GM19023 (cell line): ENCODE results near the gene MED26.
"Not testable (repeated sequence)": the region's sequence is repeated elsewhere in the genome, so short reads cannot be mapped to it uniquely, and the experiment has no call there.

ENCODE experiments used
- ATAC-seq: cut with Tn5 transposase; IDR thresholded peaks from one replicate; pipeline ENCODE4 v1.9.1; 2021; ENCODE audit warnings: mild to moderate bottlenecking, moderate library complexity; ENCODE audit not compliant: unreplicated experiment

The MED26 gene, protein sequence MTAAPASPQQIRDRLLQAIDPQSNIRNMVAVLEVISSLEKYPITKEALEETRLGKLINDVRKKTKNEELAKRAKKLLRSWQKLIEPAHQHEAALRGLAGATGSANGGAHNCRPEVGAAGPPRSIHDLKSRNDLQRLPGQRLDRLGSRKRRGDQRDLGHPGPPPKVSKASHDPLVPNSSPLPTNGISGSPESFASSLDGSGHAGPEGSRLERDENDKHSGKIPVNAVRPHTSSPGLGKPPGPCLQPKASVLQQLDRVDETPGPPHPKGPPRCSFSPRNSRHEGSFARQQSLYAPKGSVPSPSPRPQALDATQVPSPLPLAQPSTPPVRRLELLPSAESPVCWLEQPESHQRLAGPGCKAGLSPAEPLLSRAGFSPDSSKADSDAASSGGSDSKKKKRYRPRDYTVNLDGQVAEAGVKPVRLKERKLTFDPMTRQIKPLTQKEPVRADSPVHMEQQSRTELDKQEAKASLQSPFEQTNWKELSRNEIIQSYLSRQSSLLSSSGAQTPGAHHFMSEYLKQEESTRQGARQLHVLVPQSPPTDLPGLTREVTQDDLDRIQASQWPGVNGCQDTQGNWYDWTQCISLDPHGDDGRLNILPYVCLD

DNA sequence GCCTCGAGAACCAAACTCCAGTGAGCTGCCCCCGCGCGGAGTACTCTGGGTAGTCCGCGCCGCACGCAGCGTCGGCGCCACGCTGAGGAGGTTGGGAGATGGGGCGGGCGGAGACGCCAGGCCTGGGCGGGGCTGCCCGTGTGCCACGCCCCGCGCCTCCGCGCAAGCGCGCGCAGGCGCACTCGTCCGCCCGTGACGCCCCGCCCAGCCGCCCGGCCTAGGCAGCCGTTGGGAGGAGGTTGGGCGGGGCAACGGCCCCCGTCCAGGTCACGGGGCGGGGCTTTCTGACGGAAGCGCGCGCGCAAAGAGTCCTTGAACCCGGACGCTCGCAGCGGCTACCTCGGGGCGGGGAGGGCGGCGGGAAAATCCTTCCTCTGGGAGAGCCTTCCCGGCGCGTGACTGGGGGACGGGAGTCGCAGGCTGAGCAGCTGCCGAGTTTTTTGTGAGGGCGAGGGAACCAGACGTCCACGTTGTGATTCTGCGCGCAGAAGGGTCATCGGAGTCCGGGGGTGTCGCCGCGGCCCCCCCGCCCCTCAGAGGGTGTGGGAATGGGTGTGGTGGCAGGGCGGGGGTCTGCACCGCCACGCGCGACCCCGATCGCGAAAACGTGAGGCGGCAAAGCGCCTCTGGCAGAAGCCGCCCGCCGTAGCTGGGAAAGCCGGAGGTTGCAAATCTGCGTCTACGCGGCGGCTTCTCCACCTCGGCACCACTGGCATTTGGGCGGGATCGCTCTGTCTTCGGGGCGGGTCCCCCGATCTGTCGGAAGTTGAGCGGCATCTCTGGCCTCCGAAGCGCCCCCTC, at the start of gene MED26:
MED26 (minus strand) TSS at position 22 of the 801 bp plus-strand sequence. CDS start 261 bp downstream, outside the sequence.
- peak; percentile 78 for ATAC-seq

DNA sequence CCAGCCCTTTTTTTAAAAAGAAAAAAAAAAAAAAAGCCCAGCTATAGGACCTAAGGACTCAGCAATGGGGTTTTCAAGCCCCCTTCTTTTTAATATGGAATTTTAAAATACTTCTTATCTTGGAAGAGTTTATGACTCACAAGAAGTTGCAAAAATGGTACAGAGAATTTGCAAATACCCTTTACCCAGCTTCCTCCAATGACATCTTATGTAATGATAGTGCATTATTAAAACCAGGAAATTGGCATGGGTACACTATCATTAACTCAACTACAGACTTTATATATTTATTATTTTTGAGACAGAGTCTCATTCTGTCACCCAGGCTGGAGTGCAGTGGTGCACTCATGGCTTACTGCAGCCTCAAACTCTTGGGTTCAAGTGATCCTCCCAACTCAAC, 49.1 kb upstream of the MED26 start:
- ATAC-seq: no peak

DNA sequence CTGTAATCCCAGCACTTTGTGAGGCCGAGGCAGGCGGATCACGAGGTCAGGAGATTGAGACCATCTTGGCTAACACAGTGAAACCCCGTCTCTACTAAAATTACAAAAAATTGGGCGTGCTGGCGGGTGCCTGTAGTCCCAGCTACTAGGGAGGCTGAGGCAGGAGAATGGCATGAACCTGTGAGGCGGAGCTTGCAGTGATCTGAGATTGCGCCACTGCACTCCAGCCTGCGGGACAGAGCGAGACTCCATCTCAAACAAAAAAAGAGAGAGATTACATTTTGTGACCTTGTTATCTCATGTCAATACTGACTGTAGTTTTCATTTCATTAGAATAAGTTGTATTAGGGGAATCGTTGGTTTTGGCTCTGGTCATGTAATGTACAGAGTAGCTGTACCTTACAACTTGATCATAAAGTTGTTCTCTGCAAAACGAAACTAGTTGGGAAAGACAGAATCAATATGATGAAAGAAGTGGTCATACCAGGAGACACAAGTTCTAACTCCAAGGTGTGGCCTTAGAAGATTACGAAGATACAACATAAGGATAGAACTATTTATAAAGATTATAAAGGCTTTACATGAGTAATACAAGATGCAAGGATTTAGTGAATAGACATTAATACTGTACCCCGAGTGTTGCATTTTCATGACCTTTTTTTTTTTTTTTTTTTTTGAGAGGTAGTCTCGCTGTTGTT, 48.2 kb upstream of the MED26 start:
- no peak for ATAC-seq

DNA sequence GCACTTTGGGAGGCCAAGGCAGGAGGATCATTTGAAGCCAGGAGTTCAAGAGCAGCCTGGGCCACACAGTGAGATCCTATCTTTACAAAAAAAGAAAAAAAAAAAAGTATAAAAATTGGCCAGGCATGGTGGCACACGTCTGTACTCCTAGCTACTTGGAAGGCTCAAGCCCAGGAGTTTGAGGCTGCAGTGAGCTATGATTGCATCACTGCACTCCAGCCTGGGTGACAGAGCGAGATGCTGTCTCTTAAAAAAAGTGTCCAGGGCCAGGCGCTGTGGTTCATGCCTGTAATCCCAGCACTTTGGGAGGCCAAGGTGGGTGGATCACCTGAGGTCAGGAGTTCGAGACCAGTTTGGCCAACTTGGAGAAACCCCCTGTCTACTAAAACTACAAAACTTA, 45.8 kb upstream of the MED26 start:
- ATAC-seq: not testable (repeated sequence)

DNA sequence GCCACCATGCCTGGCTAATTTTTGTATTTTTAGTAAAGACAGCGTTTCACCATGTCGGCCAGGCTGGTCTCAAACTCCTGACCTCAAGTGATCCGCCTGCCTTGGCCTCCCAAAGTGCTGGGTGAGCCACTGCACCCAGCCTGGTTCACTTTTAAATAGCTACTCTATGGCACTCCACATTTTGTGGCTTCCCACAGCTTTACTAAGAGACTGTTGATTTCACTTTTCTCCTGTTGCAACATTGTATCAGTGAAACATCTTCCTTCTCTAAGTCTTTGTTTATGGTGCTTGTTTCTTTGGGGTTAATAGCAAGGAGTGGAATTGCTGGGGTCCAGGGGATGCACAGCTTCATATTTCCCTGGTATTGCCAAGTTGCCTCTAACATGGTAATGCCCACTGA, 45.2 kb upstream of the MED26 start:
- no peak for ATAC-seq

DNA sequence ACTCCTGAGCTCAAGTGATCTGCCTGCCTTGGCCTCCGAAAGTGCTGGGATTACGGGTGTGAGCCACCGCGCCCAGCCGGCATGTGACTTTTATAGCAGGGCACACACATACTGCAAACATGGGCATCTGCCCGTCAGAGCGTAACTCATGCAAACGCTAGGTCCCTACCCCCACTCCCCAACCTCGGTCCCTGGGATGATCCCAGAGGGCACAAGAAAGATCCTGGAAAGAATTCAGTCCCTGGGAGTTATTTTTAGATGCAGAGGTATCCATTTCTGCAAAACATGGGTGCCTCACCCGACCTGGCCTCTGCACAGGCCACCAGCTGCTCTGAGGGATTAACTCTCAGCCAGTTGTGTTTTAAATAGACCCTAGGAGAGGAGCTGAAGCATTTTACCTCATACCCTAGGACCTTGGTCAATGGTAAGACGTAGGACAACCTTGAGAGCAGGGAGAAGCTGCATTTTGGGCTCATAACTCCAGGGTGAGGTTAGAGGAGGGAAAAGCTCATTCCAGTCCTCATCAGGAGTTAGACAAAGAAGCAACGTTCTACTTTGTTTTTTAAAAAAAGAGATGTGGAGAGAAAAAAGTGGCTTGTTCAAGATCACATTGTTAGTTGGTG, 43.8 kb upstream of the MED26 start:
- no peak for ATAC-seq

DNA sequence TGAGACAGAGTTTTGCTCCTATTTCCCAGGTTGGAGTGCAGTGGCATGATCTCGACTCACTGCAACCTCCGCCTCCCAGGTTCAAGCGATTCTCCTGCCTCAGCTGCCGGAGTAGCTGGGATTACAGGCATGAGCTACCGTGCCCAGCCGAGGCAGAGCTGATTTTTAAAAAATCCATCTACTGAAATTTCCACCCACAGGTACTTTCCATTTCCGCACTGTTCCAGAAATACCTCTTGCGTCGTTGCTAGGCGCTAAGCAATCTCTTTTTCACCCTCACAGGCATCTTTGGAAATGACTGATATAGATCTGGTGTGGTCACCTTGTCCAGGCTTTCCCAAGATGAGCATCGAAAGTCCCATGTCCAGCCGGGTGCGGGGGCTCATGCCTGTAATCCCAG, 42.3 kb upstream of the MED26 start:
- ATAC-seq: no peak

DNA sequence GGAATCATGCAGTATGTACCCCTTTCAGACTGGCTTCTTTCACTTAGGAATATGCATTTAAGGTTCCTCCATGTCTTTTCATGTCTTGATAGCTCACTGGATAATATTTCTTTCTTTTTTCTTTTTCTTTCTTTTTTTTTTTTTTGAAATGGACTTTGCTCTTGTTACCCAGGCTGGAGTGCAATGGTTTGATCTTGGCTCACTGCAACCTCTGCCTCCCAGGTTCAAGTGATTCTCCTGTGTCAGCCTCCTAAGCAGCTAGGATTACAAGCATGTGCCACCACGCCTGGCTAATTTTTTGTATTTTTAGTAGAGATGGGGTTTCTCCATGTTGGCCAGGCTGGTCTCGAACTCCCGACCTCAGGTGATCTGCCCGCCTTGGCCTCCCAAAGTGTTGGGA, 40.7 kb upstream of the MED26 start:
- ATAC-seq: not testable (repeated sequence)

DNA sequence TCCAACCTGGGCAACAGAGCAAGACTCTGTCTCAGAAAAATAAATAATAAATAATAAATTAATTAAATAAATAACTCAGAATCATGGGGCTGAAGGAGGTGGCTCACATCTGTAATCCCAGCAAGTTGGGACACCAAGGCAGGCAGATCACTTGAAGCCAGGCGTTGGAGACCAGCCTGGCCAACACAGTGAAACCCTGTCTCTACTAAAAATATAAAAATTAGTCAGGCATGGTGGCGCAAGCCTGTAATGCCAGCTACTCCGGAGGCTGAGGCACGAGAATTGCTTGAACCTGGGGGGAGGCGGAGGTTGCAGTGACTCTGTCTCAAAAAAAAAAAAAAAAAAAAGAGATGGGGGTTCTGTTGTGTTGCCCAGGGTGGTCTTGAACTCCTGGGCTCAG, 40.2 kb upstream of the MED26 start:
- no peak for ATAC-seq

DNA sequence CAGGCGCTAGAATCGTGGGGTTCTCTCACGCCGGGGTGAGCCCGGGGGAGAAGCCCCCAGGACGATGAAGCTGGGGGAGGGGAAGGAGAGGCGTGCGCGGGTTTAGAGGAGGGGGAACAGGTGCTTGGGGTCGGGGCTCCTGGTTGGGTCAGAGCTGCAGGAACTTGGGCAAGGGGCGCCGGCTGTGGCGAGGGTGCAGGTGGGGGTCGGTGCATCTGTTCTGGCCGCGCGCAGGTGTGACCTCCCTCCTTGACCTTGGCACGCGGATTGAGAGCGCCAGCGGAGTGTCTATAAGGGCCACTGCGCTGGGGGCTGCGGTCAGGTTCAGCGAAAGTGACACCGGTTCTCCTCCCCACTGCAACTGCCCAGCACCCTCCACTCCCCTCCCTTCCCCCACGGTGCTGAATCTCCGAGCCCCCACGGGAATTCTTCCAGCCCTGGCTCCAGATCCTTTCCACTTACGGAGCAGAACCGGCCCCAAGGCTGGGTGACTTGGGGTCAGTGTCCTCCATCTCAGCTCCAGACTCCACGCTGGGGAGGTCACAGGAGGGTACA, 33.6 kb upstream of the MED26 start:
- no peak for ATAC-seq

DNA sequence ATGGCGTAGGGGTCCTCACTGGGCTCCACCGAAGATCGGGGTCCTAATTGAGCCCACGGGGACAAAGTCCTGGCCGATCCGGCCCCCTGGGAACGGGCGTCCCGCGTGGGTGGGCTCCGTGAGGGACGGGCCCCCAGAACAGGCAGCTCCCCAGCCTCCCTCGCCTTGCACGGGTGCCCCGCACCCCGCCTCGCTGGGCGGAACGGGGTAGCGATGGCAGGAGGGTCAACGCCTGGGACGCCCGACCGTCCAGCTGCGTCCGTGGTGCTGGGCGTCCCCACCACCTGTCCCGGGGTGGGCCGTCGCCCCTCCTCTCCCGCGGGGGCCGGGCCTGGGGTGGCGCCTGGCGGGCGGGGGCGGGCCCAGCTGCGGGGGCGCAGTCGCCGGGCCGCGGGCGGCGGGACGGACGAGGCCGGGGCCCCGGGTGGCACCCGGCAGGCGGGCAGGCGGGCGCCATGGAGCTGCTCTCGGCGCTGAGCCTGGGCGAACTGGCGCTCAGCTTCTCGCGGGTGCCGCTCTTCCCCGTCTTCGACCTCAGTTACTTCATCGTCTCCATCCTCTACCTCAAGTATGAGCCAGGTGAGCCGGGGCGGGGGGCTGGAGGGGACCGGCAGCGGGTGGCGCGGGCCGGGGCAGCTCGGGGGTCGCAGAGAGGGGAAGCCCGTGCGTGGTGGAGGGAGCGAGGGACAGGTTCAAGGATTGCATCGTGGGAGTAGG, 32.9 kb upstream of the MED26 start, which contains the start of gene TMEM38A:
TMEM38A (plus strand) TSS at position 377 of the 717 bp plus-strand sequence; CDS start at position 456, 79 bp downstream.
- no peak for ATAC-seq

DNA sequence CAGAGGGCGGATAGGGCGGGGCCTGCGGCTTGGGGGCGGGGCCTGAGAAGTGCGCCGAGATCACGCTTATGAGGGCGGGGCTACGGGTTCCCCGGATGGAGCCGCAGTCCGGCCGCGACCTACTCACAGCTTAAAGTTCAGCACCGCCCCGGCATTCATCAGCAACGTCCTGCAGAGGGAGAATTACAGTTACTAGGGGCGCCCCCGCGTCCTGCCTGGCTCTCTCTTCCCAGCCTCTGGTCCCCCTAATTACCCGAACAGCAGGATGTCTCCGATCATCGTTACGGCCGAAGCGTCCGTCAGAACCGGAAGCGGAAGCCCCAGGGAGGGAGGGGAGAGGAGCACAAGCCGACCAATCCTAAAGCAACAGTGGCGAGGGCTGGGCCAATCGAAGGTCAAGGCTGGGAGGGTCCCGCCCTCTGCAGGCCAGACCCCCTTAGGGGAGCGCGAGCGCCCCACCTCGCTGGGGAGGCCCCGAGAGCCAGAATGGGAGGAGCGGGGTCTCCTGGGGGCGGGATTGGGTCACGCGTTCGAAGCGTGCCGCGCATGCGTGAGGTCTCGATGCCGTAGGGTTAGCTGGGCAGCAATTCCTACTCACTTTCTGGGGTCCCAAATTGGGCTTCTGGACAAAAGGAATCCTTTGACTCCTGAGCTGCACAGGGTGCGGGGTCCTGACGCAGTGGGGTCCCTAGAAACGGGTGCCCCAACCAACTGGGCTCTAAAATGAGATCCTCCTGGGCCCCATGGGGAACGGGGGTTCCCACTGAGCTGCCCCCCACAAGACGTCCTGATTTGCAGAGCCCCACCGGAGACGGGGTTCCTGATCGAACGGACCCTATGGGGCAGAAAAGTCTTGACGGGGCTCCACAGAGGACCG, 32.1 kb upstream of the MED26 start, which contains the start of gene SMIM7:
SMIM7 (minus strand) TSS at position 313 of the 877 bp plus-strand sequence; CDS start at position 279, 34 bp downstream.
- peak; percentile 90 for ATAC-seq

DNA sequence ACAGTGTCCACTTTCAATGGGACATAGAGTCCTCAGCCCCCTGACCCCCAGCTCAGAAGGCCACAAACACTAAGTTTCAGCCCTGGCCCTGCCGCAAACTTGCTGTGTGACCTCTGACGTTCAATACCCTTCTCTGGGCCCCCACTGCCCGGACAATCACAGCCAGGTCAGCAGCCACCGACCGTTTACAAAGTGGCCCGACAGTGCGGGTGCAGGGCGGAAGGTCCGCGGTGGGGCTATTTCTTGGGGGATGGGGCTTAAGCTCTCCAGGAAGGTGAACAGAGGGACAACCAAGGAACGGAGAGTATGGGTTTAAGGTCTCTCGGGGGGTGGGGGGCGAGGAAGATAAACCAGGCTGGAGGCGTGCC, 31.4 kb upstream of the MED26 start:
- no peak for ATAC-seq

DNA sequence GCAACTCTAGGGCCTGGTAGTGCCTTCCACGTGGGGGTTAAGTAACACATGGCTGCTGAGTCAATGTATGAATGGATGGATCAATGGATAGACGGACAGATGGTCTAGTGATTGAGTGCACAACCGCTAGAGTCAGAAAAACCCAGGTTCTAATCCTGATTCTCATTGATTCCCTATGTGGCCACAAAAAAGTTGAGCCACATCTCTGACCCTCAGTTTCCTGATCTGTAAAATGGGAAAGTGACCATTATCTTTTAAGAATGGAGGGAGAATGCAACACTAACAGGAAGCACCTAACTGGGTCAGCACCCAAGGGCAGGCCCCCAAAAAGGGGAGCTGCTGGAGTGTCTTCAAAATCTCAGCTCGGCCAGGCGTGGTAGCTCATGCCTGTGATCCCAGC, 29.4 kb upstream of the MED26 start:
- no peak for ATAC-seq

DNA sequence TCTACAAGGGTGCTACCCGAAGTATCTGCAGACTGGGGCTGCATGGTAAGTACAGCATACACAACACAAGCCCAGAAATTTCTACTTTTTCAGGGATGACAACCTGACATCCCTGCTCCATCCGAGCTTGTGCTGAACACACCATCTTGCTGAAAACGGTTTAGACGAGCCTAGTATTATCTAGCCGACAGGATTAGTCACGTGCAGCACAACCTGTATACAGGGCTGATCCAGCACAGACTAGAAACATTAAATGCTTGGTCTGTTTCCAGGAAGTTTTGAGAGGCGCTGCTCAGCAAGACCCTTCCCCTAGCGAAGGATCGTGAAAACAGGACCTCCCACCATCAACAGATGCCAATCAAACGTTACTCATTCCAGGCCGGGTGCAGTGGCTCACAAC, 27.7 kb upstream of the MED26 start:
- ATAC-seq: no peak

DNA sequence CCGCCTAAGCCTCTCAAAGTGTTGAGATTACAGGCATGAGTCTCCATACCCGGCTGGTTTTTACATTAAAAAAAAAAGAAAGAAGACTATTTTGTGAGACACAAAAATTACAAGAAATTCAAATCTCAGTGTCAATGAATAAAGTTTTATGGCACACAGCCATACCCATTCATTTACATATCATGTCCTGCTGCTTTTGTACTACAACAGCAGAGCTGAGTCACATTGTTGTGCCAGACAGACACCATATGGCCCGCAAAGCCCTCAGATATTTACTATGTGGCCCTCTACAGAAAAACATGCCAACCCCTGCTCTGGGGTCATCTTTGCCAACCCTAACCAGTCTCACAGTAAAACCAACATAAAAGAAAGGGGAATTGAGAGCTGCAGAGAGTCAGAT, 26.6 kb upstream of the MED26 start:
- no peak for ATAC-seq

DNA sequence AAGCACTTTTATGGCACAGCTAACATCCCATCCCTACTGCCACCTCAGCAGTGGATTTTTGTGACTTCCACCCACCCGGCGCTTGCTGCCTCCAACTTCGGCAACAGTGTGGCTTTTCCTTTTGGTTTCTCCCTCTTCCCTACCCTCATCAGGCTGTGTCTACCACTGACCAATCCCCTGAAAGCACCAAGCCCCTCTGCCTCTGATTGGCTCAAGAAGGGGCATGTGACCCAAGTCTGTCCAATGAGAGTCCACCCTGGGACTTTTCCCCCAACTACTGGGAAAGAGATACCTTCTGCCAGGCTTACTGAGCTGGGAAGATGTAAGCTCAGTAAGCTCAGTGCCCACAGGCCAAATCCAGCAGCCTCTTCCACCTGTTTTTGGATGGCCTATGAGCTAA, 26.1 kb upstream of the MED26 start:
- ATAC-seq: no peak

DNA sequence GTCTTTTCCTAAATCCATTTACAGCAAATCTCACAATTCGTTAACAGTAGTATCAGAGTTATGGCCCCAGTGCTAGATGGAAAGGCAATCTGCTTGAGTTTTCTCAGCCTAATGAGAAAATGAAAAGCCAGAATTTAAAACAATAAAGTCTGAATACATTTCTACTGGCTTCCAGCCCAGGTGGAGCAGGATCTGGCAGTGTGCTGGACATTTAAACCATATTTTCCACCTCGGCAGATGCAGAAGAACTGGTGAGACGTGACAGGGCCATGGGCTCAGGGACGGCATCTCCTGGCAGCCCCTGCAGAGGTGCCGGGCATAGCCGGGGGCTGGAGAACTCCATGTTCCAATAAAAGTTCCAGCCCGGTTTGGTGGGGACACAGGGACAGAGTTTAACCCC, 24.9 kb upstream of the MED26 start:
- no peak for ATAC-seq
